ENCODE measurements around the gene NGDN. TPM values are rescaled to one million over a fixed set of nuclear protein-coding genes. Genes with fewer than 3 reads are reported as not detected.

Gene NGDN
- total RNA-seq, 1 experiment from 2014 or later, result 24.7 TPM

- H3K27me3 ChIP-seq (ENCODE audit: control insufficient read depth, insufficient read depth, low read length), result no peaks in the 10 kb centered on the region
- no peaks in the 10 kb centered on the region for H3K36me3 ChIP-seq (ENCODE audit: control insufficient read depth, insufficient read depth, low read length)
- ATAC-seq (0 out of 2 replicates have a peak, but pooled peaks have one; percentile 30), DNase-seq (ENCODE audit: low read depth, low spot score) (no peak)
- H3K4me1 ChIP-seq (ENCODE audit: control insufficient read depth, insufficient read depth, low read length), result no peaks in the 10 kb centered on the region
- no peaks in the 10 kb centered on the region for H3K9me3 ChIP-seq (ENCODE audit: control insufficient read depth, insufficient read depth, low read depth, low read length)
- no TSS peak for BruUV-seq (replicated peaks)
- in situ Hi-C loops (cut with HindIII; ENCODE audit: low pct_unique_long_range_greater_than_20kb, low sequenced_read_pairs), result no loop called here
- intact Hi-C loops (cut with micrococcal nuclease; ENCODE audit: unreplicated experiment), result no loop called here
- ChIA-PET POLR2A (no interaction called here), CTCF (no interaction called here)
- H3K27ac ChIP-seq (ENCODE audit: low read length), result no peak overlapping the region
- H3K4me3 ChIP-seq (ENCODE audit: low read depth in 2 of 2, low read length in 2 of 2), result no peak overlapping the region
- TF ChIP-seq TCF7L2 (IDR thresholded peaks at IDR 0.05; ENCODE audit: low read depth, low read length) (no peak), REST (IDR thresholded peaks at IDR 0.05; ENCODE audit: insufficient read depth in 1 of 2, low read depth in 2 of 2, low read length in 1 of 2) (no peak), CTCF (IDR thresholded peaks at IDR 0.05) (no peak), SIN3A (IDR thresholded peaks at IDR 0.05; ENCODE audit: borderline replicate concordance, insufficient read depth, low read depth, low read length) (no peak), POLR2AphosphoS5 (IDR thresholded peaks at IDR 0.05; ENCODE audit: low read depth, low read length) (no peak)
Measured at GRCh38 chr14:23523229-23524016, 53.9 kb downstream of the NGDN start.

- Histone ChIP-seq H3K27ac (ENCODE audit: low read length) (no peak overlapping the region), H3K4me3 (ENCODE audit: low read depth in 2 of 2, low read length in 2 of 2) (no peak overlapping the region), H3K9me3 (ENCODE audit: control insufficient read depth, insufficient read depth, low read depth, low read length) (no peaks in the 10 kb centered on the region), H3K36me3 (ENCODE audit: control insufficient read depth, insufficient read depth, low read length) (no peaks in the 10 kb centered on the region), H3K27me3 (ENCODE audit: control insufficient read depth, insufficient read depth, low read length) (no peaks in the 10 kb centered on the region), H3K4me1 (ENCODE audit: control insufficient read depth, insufficient read depth, low read length) (no peaks in the 10 kb centered on the region)
- TF ChIP-seq REST (IDR thresholded peaks at IDR 0.05; ENCODE audit: insufficient read depth in 1 of 2, low read depth in 2 of 2, low read length in 1 of 2) (no peak), SIN3A (IDR thresholded peaks at IDR 0.05; ENCODE audit: borderline replicate concordance, insufficient read depth, low read depth, low read length) (no peak), TCF7L2 (IDR thresholded peaks at IDR 0.05; ENCODE audit: low read depth, low read length) (no peak), POLR2AphosphoS5 (IDR thresholded peaks at IDR 0.05; ENCODE audit: low read depth, low read length) (no peak), CTCF (IDR thresholded peaks at IDR 0.05) (no peak)
- no TSS peak for BruUV-seq (replicated peaks)
- no peak for ATAC-seq
- DNase-seq (ENCODE audit: low read depth, low spot score), result no peak
- CTCF ChIA-PET, result interaction anchor here (0.6 kb wide), 1 partner anchor 908 kb away, joined by 3 read pairs; no protein-coding TSS in a partner anchor
- intact Hi-C loops (cut with micrococcal nuclease; ENCODE audit: unreplicated experiment) (no loop called here), in situ Hi-C loops (cut with HindIII; ENCODE audit: low pct_unique_long_range_greater_than_20kb, low sequenced_read_pairs) (no loop called here)
- POLR2A ChIA-PET, result no interaction called here
Measured at GRCh38 chr14:23524954-23525353, 55.5 kb downstream of the NGDN start.

Measured in Panc1 (cell line).